ENCODE results near the gene NDUFA11. TPM values are rescaled to one million over a fixed set of nuclear protein-coding genes. Genes with fewer than 3 reads are reported as not detected.

NDUFA11 gene
- total and polyA plus RNA-seq, 2 of the 13 experiments (the other 11 are each of a cell fraction or from before 2014, with no cell fraction given) = 286 to 378 TPM

DNA sequence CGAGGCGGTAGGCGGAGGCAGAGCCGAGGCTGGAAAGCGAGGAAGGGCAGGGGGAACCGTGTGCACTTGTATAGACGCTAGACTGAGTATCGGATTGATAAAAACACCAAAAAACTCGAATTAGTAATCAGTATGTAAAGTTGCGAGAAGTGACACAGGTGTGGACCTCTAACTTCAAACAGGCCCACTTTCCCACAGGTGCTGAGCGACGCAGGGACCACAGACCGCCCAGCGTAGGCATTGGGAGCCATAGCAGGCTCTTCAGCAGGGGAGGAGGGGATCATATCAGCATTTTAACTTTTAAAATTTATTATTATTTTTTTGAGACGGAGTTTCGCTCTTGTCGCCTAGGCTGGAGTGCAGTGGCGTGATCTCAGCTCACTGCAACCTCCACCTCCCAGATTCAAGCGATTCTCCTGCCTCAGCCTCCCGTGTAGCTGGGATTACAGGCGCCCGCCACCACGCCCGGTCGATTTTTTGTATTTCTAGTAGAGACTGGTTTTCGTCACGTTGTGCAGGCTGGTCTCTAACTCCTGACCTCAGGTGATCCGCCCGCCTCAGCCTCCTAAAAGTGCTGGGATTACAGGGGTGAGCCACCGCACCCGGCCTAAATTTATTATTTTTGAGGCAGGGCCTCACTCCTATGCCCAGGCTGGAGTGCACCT is 1.7 kb upstream of the NDUFA11 start (continued):
- TF ChIP-seq ZNF441 (CRISPR knock-in tag; IDR thresholded peaks at IDR 0.05; ENCODE audit: borderline replicate concordance) (0 out of 2 replicates have a peak, but pooled peaks have one; percentile 46), TMF1 (CRISPR knock-in tag; IDR thresholded peaks at IDR 0.05; ENCODE audit: low read depth) (0 out of 2 replicates have a peak, but pooled peaks have one; percentile 2), SNAI1 (CRISPR knock-in tag; IDR thresholded peaks at IDR 0.05; ENCODE audit: borderline replicate concordance) (no peak), ZNF343 (CRISPR knock-in tag; IDR thresholded peaks at IDR 0.05) (no peak), CBX1 (IDR thresholded peaks at IDR 0.05; ENCODE audit: low read depth) (peak; percentile 12), MTA1 (CRISPR knock-in tag; IDR thresholded peaks at IDR 0.05; ENCODE audit: borderline replicate concordance) (0 out of 2 replicates have a peak, but pooled peaks have one; percentile 26), MED1 (CRISPR knock-in tag; IDR thresholded peaks at IDR 0.05) (peak; percentile 3; the same call in 1 of the 2 replicates), POLR2G (IDR thresholded peaks at IDR 0.05; ENCODE audit: low read depth, low read length) (peak; percentile 51; the same call in 1 of the 2 replicates), ZSCAN21 (CRISPR knock-in tag; IDR thresholded peaks at IDR 0.05; ENCODE audit: borderline replicate concordance) (0 out of 2 replicates have a peak, but pooled peaks have one; percentile 1), REXO4 (CRISPR knock-in tag; IDR thresholded peaks at IDR 0.05; ENCODE audit: borderline replicate concordance) (0 out of 2 replicates have a peak, but pooled peaks have one; percentile 46), ZNF460 (CRISPR knock-in tag; IDR thresholded peaks at IDR 0.05; ENCODE audit: borderline replicate concordance) (peak; percentile 23; the same call in 1 of the 2 replicates), BRF2 (CRISPR knock-in tag; IDR thresholded peaks at IDR 0.05) (no peak)
- TF ChIP-seq, protein P1, sequence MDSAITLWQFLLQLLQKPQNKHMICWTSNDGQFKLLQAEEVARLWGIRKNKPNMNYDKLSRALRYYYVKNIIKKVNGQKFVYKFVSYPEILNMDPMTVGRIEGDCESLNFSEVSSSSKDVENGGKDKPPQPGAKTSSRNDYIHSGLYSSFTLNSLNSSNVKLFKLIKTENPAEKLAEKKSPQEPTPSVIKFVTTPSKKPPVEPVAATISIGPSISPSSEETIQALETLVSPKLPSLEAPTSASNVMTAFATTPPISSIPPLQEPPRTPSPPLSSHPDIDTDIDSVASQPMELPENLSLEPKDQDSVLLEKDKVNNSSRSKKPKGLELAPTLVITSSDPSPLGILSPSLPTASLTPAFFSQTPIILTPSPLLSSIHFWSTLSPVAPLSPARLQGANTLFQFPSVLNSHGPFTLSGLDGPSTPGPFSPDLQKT (CRISPR knock-in tag; IDR thresholded peaks at IDR 0.05; ENCODE audit: borderline replicate concordance) = no peak
